ENCODE measurements around the gene ALPI. TPM values are rescaled to one million over a fixed set of nuclear protein-coding genes. Genes with fewer than 3 reads are reported as not detected.

Gene ALPI
- total and polyA plus RNA-seq, 2 donors (not counting 1 experiment from before 2014, with no cell fraction given), result not detected

GRCh38 chr2:232495292-232495691 is 39.3 kb downstream of the ALPI start:
- TF ChIP-seq, protein P1, sequence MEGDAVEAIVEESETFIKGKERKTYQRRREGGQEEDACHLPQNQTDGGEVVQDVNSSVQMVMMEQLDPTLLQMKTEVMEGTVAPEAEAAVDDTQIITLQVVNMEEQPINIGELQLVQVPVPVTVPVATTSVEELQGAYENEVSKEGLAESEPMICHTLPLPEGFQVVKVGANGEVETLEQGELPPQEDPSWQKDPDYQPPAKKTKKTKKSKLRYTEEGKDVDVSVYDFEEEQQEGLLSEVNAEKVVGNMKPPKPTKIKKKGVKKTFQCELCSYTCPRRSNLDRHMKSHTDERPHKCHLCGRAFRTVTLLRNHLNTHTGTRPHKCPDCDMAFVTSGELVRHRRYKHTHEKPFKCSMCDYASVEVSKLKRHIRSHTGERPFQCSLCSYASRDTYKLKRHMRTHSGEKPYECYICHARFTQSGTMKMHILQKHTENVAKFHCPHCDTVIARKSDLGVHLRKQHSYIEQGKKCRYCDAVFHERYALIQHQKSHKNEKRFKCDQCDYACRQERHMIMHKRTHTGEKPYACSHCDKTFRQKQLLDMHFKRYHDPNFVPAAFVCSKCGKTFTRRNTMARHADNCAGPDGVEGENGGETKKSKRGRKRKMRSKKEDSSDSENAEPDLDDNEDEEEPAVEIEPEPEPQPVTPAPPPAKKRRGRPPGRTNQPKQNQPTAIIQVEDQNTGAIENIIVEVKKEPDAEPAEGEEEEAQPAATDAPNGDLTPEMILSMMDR (IDR thresholded peaks at IDR 0.05), result no peak
- no peak for TF ChIP-seq EZH2 (IDR thresholded peaks at IDR 0.05; ENCODE audit: borderline replicate concordance, insufficient read depth, low read depth, low read length, poor library complexity, severe bottlenecking)
- peaks cover 0 to 2% (median 0%) of the 10 kb centered on the region in 4 experiments for H3K27me3 ChIP-seq (replicated peaks in 1 of 4; ENCODE audit: control extremely low read depth in 1 of 4, control insufficient read depth in 3 of 4, insufficient read depth in 4 of 4, low read length in 3 of 4)
- DNase-seq (no peak), ATAC-seq (ENCODE audit: low read depth) (no peak)
- H2AFZ ChIP-seq (ENCODE audit: insufficient read depth, low read depth, low read length, poor library complexity, severe bottlenecking), result no peak overlapping the region
- H4K20me1 ChIP-seq (ENCODE audit: control insufficient read depth, insufficient read depth, low read length, poor library complexity, severe bottlenecking), result no peaks in the 10 kb centered on the region
- WGBS (ENCODE audit: insufficient coverage), result 98% methylated on average over 5 of the region's 7 CpGs
- H3K4me1 Mint-ChIP-seq, result no peaks in the 10 kb centered on the region
- no peaks in the 10 kb centered on the region for H3K36me3 ChIP-seq (replicated peaks in 1 of 2; ENCODE audit: control extremely low read depth in 1 of 2, control insufficient read depth in 1 of 2, extremely low read depth in 1 of 2, insufficient read depth in 2 of 2, low read length in 1 of 2)
- H3K27me3 Mint-ChIP-seq, result peaks cover 25% of the 10 kb centered on the region
- H3K27ac Mint-ChIP-seq, result no peak overlapping the region
- no peaks in the 10 kb centered on the region for H3K9me3 ChIP-seq (ENCODE audit: control extremely low read depth in 1 of 3, control insufficient read depth in 2 of 3, insufficient read depth in 1 of 3, low read length in 2 of 3)
- POLR2A ChIA-PET, result no interaction called here
- H3K4me3 ChIP-seq (ENCODE audit: control extremely low read depth in 1 of 5, extremely low read depth in 1 of 5, insufficient read depth in 1 of 5, low read depth in 2 of 5, low read length in 4 of 5), result no peak overlapping the region
- no peak overlapping the region for H3K4me3 Mint-ChIP-seq
- CTCF ChIA-PET, result no interaction called here
- no peak overlapping the region for H3K27ac ChIP-seq (ENCODE audit: low read length in 2 of 2)
- no peaks in the 10 kb centered on the region for H3K79me2 ChIP-seq (ENCODE audit: control insufficient read depth, insufficient read depth, low read length)
- no peaks in the 10 kb centered on the region for H3K9me3 Mint-ChIP-seq (ENCODE audit: insufficient read depth)
- H3K9ac ChIP-seq (ENCODE audit: low read length), result no peak overlapping the region
- intact Hi-C loops (cut with micrococcal nuclease), result no loop called here
- H3K4me2 ChIP-seq (replicated peaks; ENCODE audit: low read depth, low read length, poor library complexity, severe bottlenecking), result no peak overlapping the region
- H3K4me1 ChIP-seq (ENCODE audit: control insufficient read depth in 2 of 2, insufficient read depth in 2 of 2, low read length in 2 of 2), result no peaks in the 10 kb centered on the region

GRCh38 chr2:232496501-232497270 is 40.7 kb downstream of the ALPI start:
- Histone ChIP-seq H3K79me2 (ENCODE audit: control insufficient read depth, insufficient read depth, low read length) (no peaks in the 10 kb centered on the region), H3K36me3 (replicated peaks in 1 of 2; ENCODE audit: control extremely low read depth in 1 of 2, control insufficient read depth in 1 of 2, extremely low read depth in 1 of 2, insufficient read depth in 2 of 2, low read length in 1 of 2) (no peaks in the 10 kb centered on the region), H3K9me3 (ENCODE audit: control extremely low read depth in 1 of 3, control insufficient read depth in 2 of 3, insufficient read depth in 1 of 3, low read length in 2 of 3) (no peaks in the 10 kb centered on the region), H4K20me1 (ENCODE audit: control insufficient read depth, insufficient read depth, low read length, poor library complexity, severe bottlenecking) (no peaks in the 10 kb centered on the region), H3K9ac (ENCODE audit: low read length) (no peak overlapping the region), H3K27ac (ENCODE audit: low read length in 2 of 2) (no peak overlapping the region), H2AFZ (ENCODE audit: insufficient read depth, low read depth, low read length, poor library complexity, severe bottlenecking) (no peak overlapping the region), H3K4me1 (ENCODE audit: control insufficient read depth in 2 of 2, insufficient read depth in 2 of 2, low read length in 2 of 2) (no peaks in the 10 kb centered on the region), H3K4me3 (ENCODE audit: control extremely low read depth in 1 of 5, extremely low read depth in 1 of 5, insufficient read depth in 1 of 5, low read depth in 2 of 5, low read length in 4 of 5) (no peak overlapping the region), H3K27me3 (replicated peaks in 1 of 4; ENCODE audit: control extremely low read depth in 1 of 4, control insufficient read depth in 3 of 4, insufficient read depth in 4 of 4, low read length in 3 of 4) (peaks cover 0 to 14% (median 0%) of the 10 kb centered on the region in 4 experiments), H3K4me2 (replicated peaks; ENCODE audit: low read depth, low read length, poor library complexity, severe bottlenecking) (no peak overlapping the region)
- POLR2A ChIA-PET, result no interaction called here
- Mint-ChIP-seq H3K4me1 (no peaks in the 10 kb centered on the region), H3K4me3 (no peak overlapping the region), H3K27ac (no peak overlapping the region), H3K27me3 (peaks cover 23% of the 10 kb centered on the region), H3K9me3 (ENCODE audit: insufficient read depth) (no peaks in the 10 kb centered on the region)
- TF ChIP-seq EZH2 (IDR thresholded peaks at IDR 0.05; ENCODE audit: borderline replicate concordance, insufficient read depth, low read depth, low read length, poor library complexity, severe bottlenecking), result no peak
- TF ChIP-seq, protein P1 (IDR thresholded peaks at IDR 0.05), result no peak
- 80% methylated on average over 17 of the region's 20 CpGs for WGBS (ENCODE audit: insufficient coverage)
- no peak for DNase-seq
- no peak for ATAC-seq (ENCODE audit: low read depth)
- CTCF ChIA-PET, result no interaction called here
- intact Hi-C loops (cut with micrococcal nuclease), result no loop called here

Data from B cell (primary cell).